Caco-2 (cell line): ENCODE data around the gene PBX1. TPM values are rescaled to one million over a fixed set of nuclear protein-coding genes. Genes with fewer than 3 reads are reported as not detected.

Experiments
- BruUV-seq: library from RNA; stranded (reverse); fragments of 400-500 nt; replicated peaks from 2 replicates; lab custom pipeline; 2021; lab: Mats Ljungman, UMichigan
- CTCF ChIA-PET: fragments of 300-600 bp; sonication (Branson Sonifier 250); formaldehyde crosslinking; loops from one replicate; lab custom pipeline; 2022; ENCODE audit warnings: antibody characterized with exemption; lab: Charles Lee
- POLR2A ChIA-PET: fragments of 300-600 bp; sonication (Branson Sonifier 250); formaldehyde crosslinking; loops from one replicate; lab custom pipeline; 2022; ENCODE audit warnings: antibody characterized with exemption; lab: Charles Lee
- DNase-seq, 2 experiments: peaks; one replicate each; pipeline versions ENCODE4 v3.0.0 to v3.0.0-alpha.2; 2020 to 2022
- H3K27me3 ChIP-seq: replicated peaks from 2 replicates; pipeline ENCODE4 v1.6.0; 2011; ENCODE audit warnings: low read length; ENCODE audit not compliant: control insufficient read depth, insufficient read depth
- H3K36me3 ChIP-seq: 2 replicates; pipeline ENCODE4 v1.5.1; 2011; ENCODE audit warnings: low read length; ENCODE audit not compliant: control insufficient read depth, insufficient read depth
- H3K4me1 ChIP-seq: fragments of 250-450 bp; sonication (Bioruptor Pico); 2 replicates; pipeline ENCODE4 v1.5.1; 2020; ENCODE audit warnings: mild to moderate bottlenecking
- H3K4me3 ChIP-seq: 2 replicates; pipeline ENCODE4 v1.5.1; 2011; ENCODE audit warnings: low read depth, mild to moderate bottlenecking, control low read depth, low read length
- H3K9me3 ChIP-seq: fragments of 250-450 bp; sonication (Bioruptor Pico); 2 replicates; pipeline ENCODE4 v1.5.1; 2020; ENCODE audit warnings: mild to moderate bottlenecking, moderate library complexity
- H3K27ac Mint-ChIP-seq: one replicate; pipeline ENCODE4 v1.8.0; 2022; ENCODE audit warnings: mixed read lengths; ENCODE audit not compliant: unreplicated experiment
- H3K27me3 Mint-ChIP-seq: one replicate; pipeline ENCODE4 v1.8.0; 2022; ENCODE audit warnings: mixed read lengths; ENCODE audit not compliant: insufficient read depth, unreplicated experiment
- H3K36me3 Mint-ChIP-seq: one replicate; pipeline ENCODE4 v1.8.0; 2022; ENCODE audit warnings: mild to moderate bottlenecking, mixed read lengths; ENCODE audit not compliant: insufficient read depth, unreplicated experiment
- H3K4me1 Mint-ChIP-seq: one replicate; pipeline ENCODE4 v1.8.0; 2022; ENCODE audit warnings: low read depth, mixed read lengths; ENCODE audit not compliant: unreplicated experiment
- H3K4me3 Mint-ChIP-seq: one replicate; pipeline ENCODE4 v1.8.0; 2022; ENCODE audit warnings: mild to moderate bottlenecking, moderate library complexity, mixed read lengths; ENCODE audit not compliant: unreplicated experiment
- H3K9me3 Mint-ChIP-seq: one replicate; pipeline ENCODE4 v1.8.0; 2022; ENCODE audit warnings: mixed read lengths; ENCODE audit not compliant: unreplicated experiment
- CTCF ChIP-seq, 2 experiments: fragments of 200-600 bp in 1 of 2; IDR thresholded peaks; 1 replicate in 1 of 2; 2 replicates in 1 of 2; pipeline versions ENCODE4 v1.5.1 to v1.8.0; 2011 to 2022; ENCODE audit warnings: antibody characterized with exemption in 1 of 2, control low read depth in 1 of 2, inconsistent platforms in 1 of 2, low read depth in 1 of 2, low read length in 1 of 2, mild to moderate bottlenecking in 1 of 2, moderate library complexity in 1 of 2; ENCODE audit not compliant: insufficient read depth in 1 of 2, severe bottlenecking in 1 of 2, unreplicated experiment in 1 of 2
- intact Hi-C: fragments of 100-400 bp; cut with micrococcal nuclease; formaldehyde crosslinking; loops from one replicate; pipeline ENCODE4 v1.10.0; 2022; ENCODE audit not compliant: unreplicated experiment
- total RNA-seq: library from RNA; stranded (reverse); gene quantifications from 2 replicates; pipeline ENCODE4 v1.2.3, GENCODE V29; 2022

PBX1 gene
- total RNA-seq, 1 experiment from 2014 or later: 103 TPM

GRCh38 chr1:164586591-164586990 lies 27.6 kb downstream of the PBX1 start:
- Histone ChIP-seq H3K4me3 (no peak overlapping the region), H3K36me3 (peaks cover 1% of the 10 kb centered on the region; the same call in 1 of the 2 replicates), H3K4me1 (peaks cover 33% of the 10 kb centered on the region), H3K27me3 (no peaks in the 10 kb centered on the region), H3K9me3 (no peaks in the 10 kb centered on the region)
- DNase-seq: no peak
- intact Hi-C loops: no loop called here
- Mint-ChIP-seq H3K36me3 (peaks cover 32% of the 10 kb centered on the region), H3K27ac (peak overlapping the region; percentile 97), H3K4me1 (peaks cover 58% of the 10 kb centered on the region), H3K4me3 (no peak overlapping the region), H3K27me3 (no peaks in the 10 kb centered on the region), H3K9me3 (no peaks in the 10 kb centered on the region)
- BruUV-seq: no TSS peak
- ChIA-PET CTCF (no interaction called here), POLR2A (no interaction called here)
- TF ChIP-seq CTCF (IDR thresholded peaks at IDR 0.05; ENCODE audit: insufficient read depth in 1 of 2, low read depth in 1 of 2, low read length in 1 of 2, severe bottlenecking in 1 of 2, unreplicated experiment in 1 of 2): no peak

- Mint-ChIP-seq H3K9me3 (no peaks in the 10 kb centered on the region), H3K36me3 (peaks cover 35% of the 10 kb centered on the region), H3K4me3 (peak overlapping the region; percentile 73), H3K27me3 (no peaks in the 10 kb centered on the region), H3K27ac (peak overlapping the region; percentile 97), H3K4me1 (peaks cover 69% of the 10 kb centered on the region)
- DNase-seq: no peak
- peak overlapping the region; percentile 32; the same call in 1 of the 2 replicates for H3K4me3 ChIP-seq
- TSS peak; percentile 88 for BruUV-seq
- no peak for TF ChIP-seq CTCF (IDR thresholded peaks at IDR 0.05; ENCODE audit: insufficient read depth in 1 of 2, low read depth in 1 of 2, low read length in 1 of 2, severe bottlenecking in 1 of 2, unreplicated experiment in 1 of 2)
- CTCF ChIA-PET: interaction anchor here (0.5 to 0.8 kb wide), 2 partner anchors 29 to 32 kb away, joined by 4 read pairs; partner anchors contain the start of gene PBX1
- POLR2A ChIA-PET: interaction anchor here (0.6 to 1.3 kb wide), 3 partner anchors 14 to 29 kb away, joined by 3 to 15 read pairs (median 10); partner anchors contain the start of gene PBX1
- H3K4me1 ChIP-seq: peaks cover 46% of the 10 kb centered on the region
- H3K36me3 ChIP-seq: peaks cover 1% of the 10 kb centered on the region; the same call in 1 of the 2 replicates
- H3K9me3 ChIP-seq: no peaks in the 10 kb centered on the region
- no peaks in the 10 kb centered on the region for H3K27me3 ChIP-seq
- intact Hi-C loops: loop anchor here (2.0 kb wide), 1 partner anchor 95 kb away; no protein-coding TSS in a partner anchor
Observed at GRCh38 chr1:164587617-164588501, 28.9 kb downstream of the PBX1 start.
